ENCODE results near the gene ATP1B1.

The ATP1B1 gene

GRCh38 chr1:169087876-169088275 lies 18.6 kb upstream of the ATP1B1 start:
- no peak overlapping the region for H3K27ac Mint-ChIP-seq
- H3K36me3 Mint-ChIP-seq (ENCODE audit: low read depth): no peaks in the 10 kb centered on the region
- H3K4me3 Mint-ChIP-seq: no peak overlapping the region
- H3K27me3 Mint-ChIP-seq: no peaks in the 10 kb centered on the region
- no peaks in the 10 kb centered on the region for H3K9me3 Mint-ChIP-seq
- no peaks in the 10 kb centered on the region for H3K4me1 Mint-ChIP-seq (ENCODE audit: low read depth)

- H3K9me3 Mint-ChIP-seq: no peaks in the 10 kb centered on the region
- no peaks in the 10 kb centered on the region for H3K36me3 Mint-ChIP-seq (ENCODE audit: low read depth)
- peaks cover 3% of the 10 kb centered on the region for H3K4me1 Mint-ChIP-seq (ENCODE audit: low read depth)
- peaks cover 4% of the 10 kb centered on the region for H3K27me3 Mint-ChIP-seq
- no peak overlapping the region for H3K27ac Mint-ChIP-seq
- H3K4me3 Mint-ChIP-seq: no peak overlapping the region
Measured at GRCh38 chr1:169089776-169090175, 16.7 kb upstream of the ATP1B1 start.

- Mint-ChIP-seq H3K4me3 (no peak overlapping the region), H3K27me3 (peaks cover 4% of the 10 kb centered on the region), H3K4me1 (ENCODE audit: low read depth) (peaks cover 3% of the 10 kb centered on the region)
Measured at GRCh38 chr1:169090308-169090899, 16.1 kb upstream of the ATP1B1 start.

GRCh38 chr1:169090900-169091311 lies 15.6 kb upstream of the ATP1B1 start:
- no peak overlapping the region for H3K4me3 Mint-ChIP-seq
- H3K9me3 Mint-ChIP-seq: no peaks in the 10 kb centered on the region
- H3K27me3 Mint-ChIP-seq: peaks cover 8% of the 10 kb centered on the region
- no peaks in the 10 kb centered on the region for H3K36me3 Mint-ChIP-seq (ENCODE audit: low read depth)
- H3K4me1 Mint-ChIP-seq (ENCODE audit: low read depth): peaks cover 3% of the 10 kb centered on the region
- no peak overlapping the region for H3K27ac Mint-ChIP-seq

More at GRCh38 chr1:169090308-169090899, 16.1 kb upstream of the ATP1B1 start:
- no peak overlapping the region for H3K27ac Mint-ChIP-seq
- no peaks in the 10 kb centered on the region for H3K9me3 Mint-ChIP-seq
- no peaks in the 10 kb centered on the region for H3K36me3 Mint-ChIP-seq (ENCODE audit: low read depth)

- no peaks in the 10 kb centered on the region for H3K9me3 Mint-ChIP-seq
- no peak overlapping the region for H3K27ac Mint-ChIP-seq
- H3K4me3 Mint-ChIP-seq: no peak overlapping the region
- peaks cover 9% of the 10 kb centered on the region for H3K27me3 Mint-ChIP-seq
- peaks cover 3% of the 10 kb centered on the region for H3K4me1 Mint-ChIP-seq (ENCODE audit: low read depth)
- no peaks in the 10 kb centered on the region for H3K36me3 Mint-ChIP-seq (ENCODE audit: low read depth)
Measured at GRCh38 chr1:169091480-169091941, 15.0 kb upstream of the ATP1B1 start.

- Mint-ChIP-seq H3K27me3 (peaks cover 9% of the 10 kb centered on the region), H3K36me3 (ENCODE audit: low read depth) (no peaks in the 10 kb centered on the region), H3K4me1 (ENCODE audit: low read depth) (peaks cover 3% of the 10 kb centered on the region), H3K27ac (no peak overlapping the region), H3K9me3 (no peaks in the 10 kb centered on the region), H3K4me3 (no peak overlapping the region)
Measured at GRCh38 chr1:169092399-169092798, 14.1 kb upstream of the ATP1B1 start.

- H3K9me3 Mint-ChIP-seq: no peaks in the 10 kb centered on the region
- no peak overlapping the region for H3K4me3 Mint-ChIP-seq
- H3K27me3 Mint-ChIP-seq: peaks cover 9% of the 10 kb centered on the region
- no peaks in the 10 kb centered on the region for H3K36me3 Mint-ChIP-seq (ENCODE audit: low read depth)
- no peak overlapping the region for H3K27ac Mint-ChIP-seq
- H3K4me1 Mint-ChIP-seq (ENCODE audit: low read depth): peaks cover 3% of the 10 kb centered on the region
Measured at GRCh38 chr1:169094897-169095569, 11.5 kb upstream of the ATP1B1 start.

GRCh38 chr1:169098380-169098779 lies 8.1 kb upstream of the ATP1B1 start:
- peaks cover 3% of the 10 kb centered on the region for H3K4me1 Mint-ChIP-seq (ENCODE audit: low read depth)
- H3K9me3 Mint-ChIP-seq: no peaks in the 10 kb centered on the region
- H3K36me3 Mint-ChIP-seq (ENCODE audit: low read depth): no peaks in the 10 kb centered on the region
- no peak overlapping the region for H3K27ac Mint-ChIP-seq
- H3K27me3 Mint-ChIP-seq: peaks cover 9% of the 10 kb centered on the region
- H3K4me3 Mint-ChIP-seq: no peak overlapping the region

- H3K9me3 Mint-ChIP-seq: no peaks in the 10 kb centered on the region
- no peaks in the 10 kb centered on the region for H3K36me3 Mint-ChIP-seq (ENCODE audit: low read depth)
- peaks cover 5% of the 10 kb centered on the region for H3K27me3 Mint-ChIP-seq
Measured at GRCh38 chr1:169099561-169099960, 6.9 kb upstream of the ATP1B1 start.

GRCh38 chr1:169100208-169100607 lies 6.3 kb upstream of the ATP1B1 start:
- no peaks in the 10 kb centered on the region for H3K4me1 Mint-ChIP-seq (ENCODE audit: low read depth)
- no peaks in the 10 kb centered on the region for H3K36me3 Mint-ChIP-seq (ENCODE audit: low read depth)
- H3K27me3 Mint-ChIP-seq: peaks cover 5% of the 10 kb centered on the region
- H3K9me3 Mint-ChIP-seq: no peaks in the 10 kb centered on the region
- no peak overlapping the region for H3K4me3 Mint-ChIP-seq
- H3K27ac Mint-ChIP-seq: no peak overlapping the region

More at GRCh38 chr1:169099561-169099960, 6.9 kb upstream of the ATP1B1 start:
- no peaks in the 10 kb centered on the region for H3K4me1 Mint-ChIP-seq (ENCODE audit: low read depth)
- no peak overlapping the region for H3K4me3 Mint-ChIP-seq
- H3K27ac Mint-ChIP-seq: no peak overlapping the region

- H3K9me3 Mint-ChIP-seq: no peaks in the 10 kb centered on the region
- H3K27ac Mint-ChIP-seq: no peak overlapping the region
- H3K4me1 Mint-ChIP-seq (ENCODE audit: low read depth): no peaks in the 10 kb centered on the region
- H3K36me3 Mint-ChIP-seq (ENCODE audit: low read depth): no peaks in the 10 kb centered on the region
- H3K4me3 Mint-ChIP-seq: no peak overlapping the region
- peaks cover 3% of the 10 kb centered on the region for H3K27me3 Mint-ChIP-seq
Measured at GRCh38 chr1:169100651-169101088, 5.8 kb upstream of the ATP1B1 start.

GRCh38 chr1:169102567-169102966 lies 3.9 kb upstream of the ATP1B1 start:
- Mint-ChIP-seq H3K27ac (no peak overlapping the region), H3K4me3 (no peak overlapping the region), H3K27me3 (peaks cover 5% of the 10 kb centered on the region), H3K9me3 (no peaks in the 10 kb centered on the region), H3K4me1 (ENCODE audit: low read depth) (peaks cover 7% of the 10 kb centered on the region), H3K36me3 (ENCODE audit: low read depth) (no peaks in the 10 kb centered on the region)

GRCh38 chr1:169103002-169103401 lies 3.5 kb upstream of the ATP1B1 start:
- Mint-ChIP-seq H3K4me1 (ENCODE audit: low read depth) (peaks cover 11% of the 10 kb centered on the region), H3K27me3 (peaks cover 9% of the 10 kb centered on the region), H3K4me3 (no peak overlapping the region), H3K36me3 (ENCODE audit: low read depth) (no peaks in the 10 kb centered on the region), H3K9me3 (no peaks in the 10 kb centered on the region), H3K27ac (no peak overlapping the region)

- H3K4me3 Mint-ChIP-seq: no peak overlapping the region
- no peaks in the 10 kb centered on the region for H3K9me3 Mint-ChIP-seq
- H3K4me1 Mint-ChIP-seq (ENCODE audit: low read depth): peaks cover 16% of the 10 kb centered on the region
- no peaks in the 10 kb centered on the region for H3K36me3 Mint-ChIP-seq (ENCODE audit: low read depth)
- no peak overlapping the region for H3K27ac Mint-ChIP-seq
- peaks cover 9% of the 10 kb centered on the region for H3K27me3 Mint-ChIP-seq
Measured at GRCh38 chr1:169103480-169103893, 3.0 kb upstream of the ATP1B1 start.

- Mint-ChIP-seq H3K36me3 (ENCODE audit: low read depth) (no peaks in the 10 kb centered on the region), H3K4me3 (peak overlapping the region; percentile 55), H3K27ac (no peak overlapping the region), H3K4me1 (ENCODE audit: low read depth) (peaks cover 32% of the 10 kb centered on the region), H3K9me3 (no peaks in the 10 kb centered on the region), H3K27me3 (peaks cover 12% of the 10 kb centered on the region)
Measured at GRCh38 chr1:169105087-169105433, 1.4 kb upstream of the ATP1B1 start.
